EH (cell line): ENCODE measurements around the gene GRIN3A.

Source experiments
- DNase-seq: peaks from one replicate; pipeline ENCODE4 v3.0.0-alpha.2; 2015; ENCODE audit warnings: low read depth

Gene GRIN3A

DNA sequence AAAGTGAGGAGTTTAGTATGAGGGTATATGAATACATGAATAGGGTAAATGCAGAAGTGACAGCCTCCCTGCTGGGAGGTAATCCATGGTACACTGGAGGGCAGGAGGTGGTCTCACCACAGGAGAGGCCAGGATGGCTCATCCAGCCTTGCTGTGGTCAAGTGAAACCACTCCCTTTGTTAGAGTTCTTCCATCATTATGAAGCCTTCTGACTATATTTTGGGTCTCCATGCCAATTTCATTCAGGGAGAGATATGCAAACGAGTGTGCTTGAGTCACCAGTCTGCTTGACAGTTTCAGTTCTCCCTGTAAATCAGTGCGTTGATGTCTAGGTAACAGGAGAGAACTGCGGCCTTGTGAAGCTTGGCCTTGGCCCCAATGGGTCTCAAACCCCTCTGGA lies 160.1 kb downstream of the GRIN3A start:
- DNase-seq = no peak

DNA sequence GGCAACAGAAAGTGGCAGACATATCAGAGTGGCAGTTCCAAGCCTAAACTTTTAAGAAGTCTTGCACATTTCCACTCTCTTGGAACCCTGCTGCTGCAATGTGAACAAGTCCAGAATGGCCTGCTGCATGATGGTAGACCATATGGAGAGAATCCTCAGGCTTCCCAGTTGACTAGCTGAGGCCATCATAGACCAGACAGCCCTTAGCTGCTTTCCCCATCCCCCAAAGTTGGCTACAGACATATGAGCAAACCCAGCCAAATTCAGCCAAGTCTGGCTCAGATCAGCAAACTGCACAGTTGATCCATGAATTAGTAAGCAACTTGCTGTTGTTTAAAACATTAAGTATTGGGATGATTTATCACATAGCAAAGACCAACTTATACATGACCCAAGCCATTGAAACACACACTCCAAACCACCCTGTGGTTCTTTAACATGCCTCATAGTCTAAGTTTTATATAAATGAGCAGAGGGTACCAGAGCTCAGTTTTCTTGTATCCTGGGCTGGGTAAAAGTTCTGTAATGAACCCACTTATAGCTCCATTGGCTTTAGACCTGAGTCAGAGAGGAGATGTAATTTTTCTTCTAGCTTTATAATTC lies 163.6 kb downstream of the GRIN3A start:
- no peak for DNase-seq

DNA sequence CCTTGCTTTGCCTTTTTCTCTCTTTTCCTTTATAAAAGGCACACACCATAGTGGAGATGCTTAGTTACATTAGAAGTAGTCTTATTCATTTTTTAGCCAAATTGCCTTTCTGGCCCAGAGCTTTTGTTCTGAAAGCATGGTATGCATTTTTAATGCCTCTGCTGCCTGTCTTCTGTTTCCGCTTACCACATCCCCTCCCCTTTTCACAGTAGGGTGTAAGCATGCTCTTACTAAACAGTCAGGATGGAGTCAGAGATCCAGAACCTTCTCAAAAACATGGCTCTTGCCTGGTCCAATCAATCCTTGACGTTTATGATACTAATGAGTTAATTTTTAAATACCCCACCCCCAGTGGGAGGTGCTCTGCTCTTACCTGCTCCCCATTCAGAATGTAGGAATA lies 166.1 kb downstream of the GRIN3A start:
- no peak for DNase-seq

DNA sequence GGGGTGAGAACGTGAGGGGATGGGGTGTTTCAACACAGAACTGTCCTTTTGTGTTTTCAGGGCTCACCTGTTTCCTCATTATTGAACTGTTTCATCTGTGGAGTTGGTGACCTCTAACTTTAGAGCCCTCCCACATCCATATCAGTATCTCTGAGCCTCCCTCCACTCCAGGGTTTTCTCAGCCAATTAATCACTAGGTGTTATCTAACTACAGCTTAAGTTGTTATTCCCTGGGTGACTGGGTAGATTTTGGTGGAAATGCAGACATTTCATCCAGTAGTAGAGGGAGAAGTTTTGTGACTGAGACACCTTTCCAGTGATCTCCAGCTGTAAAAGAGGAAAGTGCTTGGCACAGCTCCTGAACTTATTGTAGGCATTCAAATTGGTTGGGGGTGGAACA lies 167.3 kb downstream of the GRIN3A start:
- DNase-seq = no peak

DNA sequence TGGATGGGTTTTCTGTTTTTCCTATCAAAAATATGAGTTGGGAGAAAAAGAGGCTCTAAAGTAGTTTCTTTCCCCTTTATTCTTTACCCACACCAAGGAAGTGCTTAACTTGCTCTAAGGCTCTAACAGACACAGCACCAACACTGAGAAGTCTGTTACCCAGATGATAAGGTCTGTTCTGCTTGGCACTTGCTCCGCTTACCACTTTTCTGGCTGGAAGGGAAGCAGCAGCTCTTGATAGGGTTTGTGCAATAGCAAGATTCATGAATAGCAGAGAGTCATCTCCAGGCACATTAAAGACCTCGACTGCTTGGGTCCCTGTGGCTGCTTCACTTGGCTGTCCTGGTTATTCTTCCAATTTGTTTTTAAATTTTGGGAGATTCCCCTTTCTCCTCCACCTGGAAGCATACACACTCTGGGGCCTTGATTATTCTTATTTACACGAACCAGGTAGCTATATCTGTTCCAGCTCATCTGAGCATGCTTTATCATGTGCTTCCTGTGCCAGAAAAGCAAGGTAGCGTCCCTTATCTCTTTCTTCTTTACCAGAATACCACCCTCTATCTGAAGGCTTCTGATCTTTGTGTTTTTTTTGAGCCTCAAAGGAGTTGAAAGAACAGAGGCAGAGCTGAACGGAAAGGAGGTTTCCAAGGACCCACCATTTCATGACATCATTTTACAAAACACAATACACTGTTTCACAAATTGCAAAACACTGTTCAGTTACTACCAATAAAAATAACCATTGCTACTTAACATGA lies 168.5 kb downstream of the GRIN3A start:
- DNase-seq = no peak

DNA sequence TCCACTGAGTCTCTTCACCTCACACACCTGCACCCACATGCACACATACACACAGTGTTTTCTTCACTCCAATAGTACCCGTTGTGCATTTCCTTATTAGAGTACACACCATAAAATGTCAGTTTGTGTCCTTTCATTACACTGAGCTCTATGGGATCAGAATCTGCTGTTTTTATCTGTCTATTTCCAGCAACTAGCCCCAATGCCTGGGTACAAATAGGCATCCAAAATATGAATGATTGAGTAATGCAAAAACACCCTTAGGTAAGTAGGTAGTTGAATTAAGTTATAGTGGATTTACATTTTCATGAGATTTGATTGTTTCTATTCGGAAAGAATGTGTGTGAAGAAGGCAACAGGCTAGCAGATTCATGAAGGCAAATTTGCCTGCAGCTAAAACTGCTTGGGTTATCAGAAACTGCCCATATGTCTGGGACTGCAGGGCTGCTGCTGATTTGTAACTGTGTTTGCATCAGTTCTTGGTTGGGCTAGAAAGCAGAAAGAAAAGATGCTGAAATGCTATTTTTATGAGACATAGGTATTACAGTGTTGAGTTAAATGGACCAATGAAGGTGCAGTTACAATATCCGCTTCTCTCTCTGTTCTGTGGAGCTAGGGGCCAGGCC lies 170.6 kb downstream of the GRIN3A start:
- DNase-seq = no peak

DNA sequence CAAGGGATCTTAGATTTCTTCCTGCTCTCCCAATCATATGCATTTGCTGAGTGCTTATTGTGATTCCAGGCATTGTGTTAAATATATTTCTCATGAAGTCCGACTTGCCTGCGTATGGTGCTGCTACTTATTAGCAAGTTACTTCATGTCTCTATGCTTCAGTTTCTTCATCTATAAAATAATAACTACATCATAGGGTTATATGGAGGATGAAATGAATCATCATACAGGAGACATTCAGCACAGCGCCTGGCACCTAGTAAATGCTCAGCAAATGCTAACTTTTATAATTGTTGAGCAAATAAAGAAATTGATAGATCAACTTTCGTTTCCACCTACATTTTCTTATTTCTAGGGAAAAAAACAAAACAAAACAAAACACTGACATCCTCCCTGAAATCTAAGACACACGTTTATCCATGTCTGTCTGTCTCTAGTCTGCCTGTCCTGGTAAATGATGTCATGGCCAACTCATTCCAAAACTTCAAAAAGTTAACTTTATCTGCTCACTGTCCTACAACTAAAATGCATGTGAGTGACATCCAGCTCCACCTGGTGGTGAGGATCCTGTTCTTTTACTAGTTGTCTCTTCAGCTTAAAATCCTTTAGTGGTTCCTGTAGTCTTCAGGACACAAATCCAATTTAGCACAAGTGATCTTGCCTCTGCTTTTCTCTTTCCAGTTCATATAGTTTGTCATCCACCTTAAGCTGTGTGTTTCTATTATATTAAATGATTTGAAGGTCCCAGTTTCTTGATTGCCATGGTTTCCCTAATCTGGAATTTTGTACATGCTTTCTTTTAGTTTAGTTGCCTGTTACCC lies 171.3 kb downstream of the GRIN3A start:
- peak; percentile 66 for DNase-seq

DNA sequence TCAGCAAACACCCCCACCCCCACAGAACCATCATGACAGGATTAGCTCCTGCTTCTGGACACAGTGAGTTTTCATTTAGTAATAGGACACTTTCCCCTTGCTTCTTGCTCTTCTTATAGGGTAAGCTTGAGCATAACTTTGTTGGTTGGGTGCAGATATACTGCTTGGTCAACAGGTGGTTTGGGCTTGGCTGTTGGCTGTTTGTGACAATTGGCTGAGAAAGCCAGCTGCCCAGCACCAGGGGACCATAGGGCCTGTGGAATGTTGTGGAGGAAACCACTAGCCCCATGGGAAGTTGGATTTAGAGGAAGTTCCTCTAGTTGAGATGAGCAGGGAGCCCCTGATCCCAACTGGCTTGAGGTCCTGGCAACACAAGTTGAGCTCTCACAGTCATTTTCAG lies 174.2 kb downstream of the GRIN3A start:
- DNase-seq = no peak

DNA sequence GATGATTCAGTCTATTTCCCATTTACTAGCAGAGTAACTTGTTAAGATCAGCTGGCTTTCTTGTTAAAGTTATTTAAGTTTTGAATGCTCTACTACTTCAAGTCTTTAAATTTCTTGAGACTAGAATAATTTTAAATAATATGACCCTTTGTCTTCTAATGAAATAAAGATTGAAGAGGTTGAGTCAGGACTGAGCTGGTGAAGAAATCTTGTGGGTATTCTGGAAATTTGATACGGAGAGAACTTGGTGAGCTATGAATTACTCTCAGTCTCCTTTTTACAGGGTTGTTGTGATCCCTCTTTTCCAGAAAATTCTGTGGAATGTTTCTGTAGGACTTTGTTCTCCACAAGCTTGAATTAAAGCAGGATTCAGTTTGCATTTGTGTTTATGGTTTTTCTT lies 175.5 kb downstream of the GRIN3A start:
- no peak for DNase-seq

DNA sequence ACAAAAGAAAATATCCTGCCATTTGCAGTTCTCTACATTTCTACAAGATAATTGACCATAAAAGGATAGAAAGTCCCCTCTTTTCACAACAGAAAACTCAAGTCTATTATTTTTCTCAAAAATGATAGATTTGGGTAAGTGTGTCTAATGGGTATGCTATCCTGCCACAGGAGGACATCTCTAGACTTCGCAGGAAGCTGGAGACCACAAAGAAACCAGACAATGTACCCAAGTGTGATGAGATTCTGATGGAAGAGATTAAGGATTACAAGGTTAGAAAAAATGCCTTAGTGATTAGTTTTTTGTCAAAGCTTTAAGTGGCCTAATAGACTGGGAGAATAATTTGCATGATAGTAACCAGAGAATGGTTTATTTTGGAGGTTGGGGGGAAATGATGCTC lies 176.7 kb downstream of the GRIN3A start:
- no peak for DNase-seq

DNA sequence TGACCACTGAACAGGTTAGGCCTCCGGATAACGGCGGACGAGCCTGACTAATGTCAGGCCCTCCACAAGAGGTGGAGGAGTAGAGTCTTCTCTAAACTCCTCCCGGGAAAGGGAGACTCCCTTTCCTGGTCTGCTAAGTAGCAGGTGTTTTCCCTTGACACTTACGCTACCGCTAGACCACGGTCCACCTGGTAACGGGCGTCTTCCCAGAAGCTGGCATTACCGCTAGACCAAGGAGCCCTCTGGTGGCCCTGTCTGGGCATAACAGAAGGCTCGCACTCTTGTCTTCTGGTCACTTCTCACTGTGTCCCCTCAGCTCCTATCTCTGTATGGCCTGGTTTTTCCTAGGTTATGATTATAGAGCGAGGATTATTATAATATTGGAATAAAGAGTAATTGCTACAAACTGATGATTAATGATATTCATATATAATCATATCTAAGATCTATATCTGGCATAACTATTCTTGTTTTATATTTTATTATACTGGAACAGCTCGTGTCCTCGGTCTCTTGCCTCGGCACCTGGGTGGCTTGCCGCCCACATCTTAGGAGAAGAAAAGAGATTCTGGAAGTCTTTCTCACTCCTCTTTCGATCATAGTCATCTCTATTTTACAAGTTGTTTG lies 188.9 kb downstream of the GRIN3A start:
- DNase-seq = peak; percentile 6

DNA sequence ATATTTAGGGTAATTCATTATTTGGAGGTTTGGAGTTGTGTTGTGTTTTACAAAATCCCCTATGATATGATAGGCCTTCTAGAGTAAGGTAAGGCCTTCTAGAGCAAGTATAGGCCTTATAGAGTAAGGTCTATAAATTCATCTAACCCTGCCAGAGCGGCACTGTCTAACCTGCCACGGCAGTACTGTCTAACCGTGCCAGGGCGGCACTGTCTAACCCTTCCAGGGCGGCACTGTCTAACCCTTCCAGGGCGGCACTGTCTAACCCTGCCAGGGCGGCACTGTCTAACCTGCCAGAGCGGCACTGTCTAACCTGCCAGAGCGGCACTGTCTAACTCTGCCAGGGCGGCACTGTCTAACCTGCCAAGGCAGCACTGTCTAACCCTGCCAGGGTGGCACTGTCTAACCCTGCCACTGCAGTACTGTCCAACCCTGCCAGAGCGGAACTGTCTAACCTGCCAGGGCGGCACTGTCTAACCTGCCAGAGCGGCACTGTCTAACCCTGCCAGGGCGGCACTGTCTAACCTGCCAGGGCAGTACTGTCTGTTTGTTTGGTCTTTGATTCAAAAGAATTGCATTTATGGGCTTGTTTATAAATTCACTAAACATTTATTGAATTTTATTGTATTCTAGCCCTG lies 195.2 kb downstream of the GRIN3A start:
- no peak for DNase-seq

DNA sequence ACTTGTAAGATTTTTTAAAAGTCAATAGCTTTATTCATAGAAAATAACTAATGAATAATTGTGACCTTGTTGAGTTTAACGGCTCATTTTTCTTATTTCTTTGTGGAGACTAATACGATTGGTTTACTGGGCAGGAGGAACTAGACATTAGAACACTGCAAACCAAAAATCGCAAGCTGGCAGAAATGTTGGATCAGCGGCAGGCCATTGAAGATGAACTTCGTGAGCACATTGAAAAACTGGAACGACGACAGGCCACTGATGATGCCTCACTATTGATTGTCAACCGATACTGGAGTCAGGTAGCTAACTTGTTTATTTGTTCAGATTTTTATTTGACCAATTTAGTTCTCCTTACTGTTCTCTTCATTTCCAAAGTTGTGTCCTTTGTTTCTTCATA lies 198.4 kb downstream of the GRIN3A start:
- DNase-seq = no peak

DNA sequence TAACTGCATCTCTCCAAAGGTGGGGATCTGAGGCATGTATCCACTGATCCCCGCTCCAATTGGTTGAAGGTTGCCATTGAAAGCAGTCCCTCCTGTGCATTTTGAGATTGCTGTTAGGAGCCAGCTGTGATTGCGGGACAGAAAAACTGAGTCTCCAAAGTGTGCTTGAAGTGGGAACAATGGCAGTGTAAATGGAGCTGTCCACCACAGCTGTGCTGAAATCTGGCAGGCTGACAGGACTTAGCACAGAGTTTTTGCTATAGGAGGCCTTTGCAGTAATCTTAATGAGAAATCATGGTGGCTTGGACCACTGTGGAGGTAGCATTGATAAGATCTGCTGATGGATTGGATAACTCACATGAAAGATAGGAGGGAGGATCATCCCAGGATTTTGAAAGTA lies 201.5 kb downstream of the GRIN3A start:
- peak; percentile 53 for DNase-seq

DNA sequence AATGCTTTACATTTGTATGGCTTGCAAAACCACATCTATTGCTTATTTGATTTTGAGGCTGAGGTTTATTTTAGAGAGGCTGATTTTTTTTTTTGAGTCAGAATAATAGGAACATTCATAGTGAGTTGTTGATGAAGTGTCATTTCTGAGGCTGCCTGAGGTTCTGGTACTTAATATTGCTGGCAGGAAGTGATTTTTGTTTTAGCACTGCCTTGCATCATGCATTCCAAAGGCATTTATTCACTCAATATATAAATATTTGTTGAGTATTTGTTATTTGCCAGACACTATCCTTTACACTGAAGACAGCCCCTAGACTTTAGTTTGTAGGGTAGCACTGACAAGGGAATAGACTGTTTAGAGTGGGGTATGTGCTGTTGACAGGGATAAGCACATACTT lies 202.1 kb downstream of the GRIN3A start:
- DNase-seq = peak; percentile 52

DNA sequence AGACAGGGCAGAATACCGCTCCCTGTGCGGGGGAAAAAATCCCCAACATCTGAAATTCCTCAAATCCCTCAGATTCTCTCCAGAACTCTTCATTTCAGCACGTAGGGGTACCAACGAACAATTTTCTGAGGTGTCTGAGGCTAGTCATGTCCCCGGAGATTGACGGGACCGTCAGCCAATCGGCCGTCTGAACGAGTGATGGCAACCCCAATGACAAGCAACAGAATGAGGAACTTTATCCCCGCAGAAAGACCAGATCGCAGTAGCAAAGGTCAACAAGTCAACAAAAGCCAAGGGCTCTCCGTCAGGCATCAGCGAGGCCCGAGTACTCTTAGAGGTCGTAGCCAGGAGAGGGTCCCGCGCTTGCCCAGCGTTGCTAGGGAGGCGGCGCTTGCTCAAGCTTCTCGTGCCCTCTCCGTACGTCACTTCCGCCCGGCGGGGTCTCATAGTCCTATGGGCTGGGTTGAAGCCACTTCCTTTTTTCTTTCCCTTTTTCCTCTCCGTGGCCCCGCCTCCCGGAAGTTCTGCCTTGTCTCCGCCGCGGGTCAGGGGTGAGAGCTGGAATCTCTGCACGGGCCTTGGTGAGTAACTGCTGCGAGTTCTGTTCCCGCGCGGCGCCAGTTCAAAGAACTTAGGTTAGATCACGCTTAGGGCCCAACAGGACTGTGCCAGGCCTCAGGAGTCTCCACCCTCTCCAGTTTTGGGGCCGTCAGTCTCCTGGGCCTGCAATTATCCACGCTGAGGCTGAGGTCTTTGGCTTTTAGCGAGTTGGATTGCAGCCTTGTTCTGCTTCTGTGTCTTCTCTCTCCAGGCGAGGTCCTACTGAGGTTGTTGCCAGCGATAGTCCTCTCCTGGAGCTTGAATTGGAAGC lies 204.9 kb downstream of the GRIN3A start, which contains the start of gene RNF20:
TSS of gene RNF20 (plus strand) at position 520 of the 871 bp plus-strand sequence. CDS start 1,571 bp downstream, outside the sequence.
- DNase-seq = peak; percentile 99

DNA sequence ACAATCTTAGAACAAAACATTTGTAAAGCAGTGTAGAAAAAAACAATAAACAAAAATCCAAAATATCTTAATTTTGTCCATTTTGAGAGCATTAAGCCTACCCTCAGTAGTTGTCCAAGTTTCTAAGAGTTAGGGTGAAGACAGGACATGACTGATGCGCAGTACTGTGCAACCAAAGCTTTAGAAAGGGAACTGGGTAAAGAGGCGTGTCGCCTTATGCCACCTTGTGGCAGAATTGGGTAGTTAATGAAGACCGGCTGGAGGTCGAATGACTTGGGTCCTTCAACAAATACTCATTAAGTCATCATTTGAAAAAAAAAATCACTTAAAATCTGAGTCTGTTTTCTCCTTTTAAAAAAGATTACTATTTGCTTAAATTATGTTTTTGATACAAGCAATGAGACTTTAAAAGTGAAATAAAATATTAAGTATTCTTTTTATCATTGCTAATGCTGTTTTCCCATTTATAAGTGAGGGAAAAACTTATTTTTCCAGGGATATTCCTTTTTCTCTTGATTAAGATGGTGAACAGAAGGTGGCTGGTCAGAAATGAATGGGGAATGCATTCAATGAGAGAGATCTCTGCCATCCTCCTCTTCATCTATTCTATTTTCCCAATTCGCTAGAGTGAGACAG lies 208.3 kb downstream of the GRIN3A start:
- DNase-seq = peak; percentile 81

DNA sequence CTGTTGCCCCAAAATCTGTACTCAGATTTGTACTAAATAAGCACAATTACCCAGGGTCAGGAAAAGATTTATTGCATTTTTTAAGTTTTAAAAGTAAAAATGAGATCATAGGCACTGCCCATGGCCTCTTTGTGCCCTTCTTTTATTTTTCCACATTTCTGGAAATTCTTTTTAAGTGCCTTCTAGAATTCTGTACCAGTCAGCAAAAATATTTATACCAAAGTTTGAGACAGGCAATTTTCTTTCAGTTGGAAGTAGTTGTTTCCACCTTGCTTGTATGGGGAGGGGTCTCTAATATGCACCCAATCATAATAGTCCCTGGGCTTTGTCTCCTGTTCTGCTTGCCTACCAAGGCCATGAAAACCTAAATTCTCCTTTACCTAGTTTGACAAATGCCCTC lies 210.4 kb downstream of the GRIN3A start:
- no peak for DNase-seq

DNA sequence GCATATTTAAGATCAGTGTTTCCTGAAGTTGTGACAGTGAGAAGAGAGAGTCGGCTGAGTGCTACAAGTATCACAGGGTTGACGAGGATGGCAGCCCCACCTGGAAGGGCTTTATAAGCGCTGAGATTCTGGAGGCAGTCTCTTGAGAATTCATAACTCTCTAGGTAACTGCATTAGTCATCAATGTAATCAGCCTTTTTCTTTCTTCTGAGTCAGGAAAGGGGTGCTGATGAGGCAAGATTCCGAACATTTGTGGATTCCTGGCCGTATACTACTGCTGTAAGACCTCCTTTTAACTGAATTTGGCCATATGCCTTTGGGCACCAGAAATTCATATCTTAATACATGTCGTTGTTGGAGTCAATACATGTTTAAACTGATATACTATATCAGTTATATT lies 211.4 kb downstream of the GRIN3A start:
- DNase-seq = no peak

DNA sequence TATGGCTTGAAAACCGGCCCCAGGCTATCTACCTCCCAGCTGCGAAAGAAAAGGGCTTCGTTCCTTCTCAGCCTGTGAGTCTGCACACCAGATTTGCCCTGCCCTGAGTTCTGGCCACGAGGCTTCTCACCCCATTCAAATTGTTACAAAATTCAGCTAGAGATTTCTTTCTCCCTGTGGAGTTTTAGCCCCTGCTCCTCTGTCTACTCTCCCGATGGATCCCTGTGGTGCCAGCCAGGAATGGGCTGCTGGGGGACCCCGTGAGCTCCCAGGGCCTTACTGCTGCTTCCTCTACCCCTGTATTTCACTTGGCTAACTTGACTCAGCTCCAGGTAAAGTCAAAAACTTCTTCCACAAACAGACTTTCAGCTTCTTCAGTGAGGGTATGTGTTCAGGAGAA lies 214.1 kb downstream of the GRIN3A start:
- DNase-seq = no peak
